PC-9 (cell line): ENCODE measurements around the gene SRP9. TPM values are rescaled to one million over a fixed set of nuclear protein-coding genes. Genes with fewer than 3 reads are reported as not detected.
"Not testable (repeated sequence)": the region's sequence is repeated elsewhere in the genome, so short reads cannot be mapped to it uniquely, and the experiment has no call there.

Experiments used
- BruUV-seq: library from RNA; stranded (reverse); fragments of 400-500 nt; replicated peaks from 2 replicates; lab custom pipeline; 2021; lab: Mats Ljungman, UMichigan
- CTCF ChIA-PET: fragments of 300-600 bp; sonication (Branson Sonifier 250); formaldehyde crosslinking; loops from one replicate; lab custom pipeline; 2022; ENCODE audit warnings: antibody characterized with exemption; lab: Charles Lee
- POLR2A ChIA-PET: fragments of 300-600 bp; sonication (Branson Sonifier 250); formaldehyde crosslinking; loops from one replicate; lab custom pipeline; 2022; ENCODE audit warnings: antibody characterized with exemption; ENCODE audit not compliant: unreplicated experiment; lab: Charles Lee
- DNase-seq, 2 experiments: peaks; one replicate each; pipeline versions ENCODE4 v3.0.0 to v3.0.0-alpha.2; 2015 to 2022; ENCODE audit warnings: mixed read lengths in 1 of 2
- H2AFZ ChIP-seq: fragments of 200-600 bp; sonication (generic); 2 replicates; pipeline ENCODE4 v1.8.1; 2017; ENCODE audit warnings: antibody characterized with exemption
- H3F3A ChIP-seq: fragments of 200-600 bp; sonication (generic); 2 replicates; pipeline ENCODE4 v1.8.1; 2017; ENCODE audit warnings: antibody characterized with exemption, mild to moderate bottlenecking, low read depth; ENCODE audit not compliant: insufficient read depth
- H3K27ac ChIP-seq: fragments of 200-600 bp; sonication (generic); 2 replicates; pipeline ENCODE4 v1.6.1; 2016; ENCODE audit warnings: mixed run types
- H3K27me3 ChIP-seq: fragments of 200-600 bp; sonication (generic); 2 replicates; pipeline ENCODE4 v1.6.1; 2016; ENCODE audit warnings: low read depth, mixed run types; ENCODE audit not compliant: insufficient read depth
- H3K36me3 ChIP-seq: fragments of 200-600 bp; sonication (generic); 2 replicates; pipeline ENCODE4 v1.6.1; 2016; ENCODE audit warnings: low read depth, mixed run types
- H3K4me1 ChIP-seq: fragments of 200-600 bp; sonication (generic); replicated peaks from 2 replicates; pipeline ENCODE4 v1.6.1; 2016; ENCODE audit warnings: mixed run types; ENCODE audit not compliant: insufficient read depth
- H3K4me2 ChIP-seq: fragments of 200-600 bp; sonication (generic); 2 replicates; pipeline ENCODE4 v1.6.1; 2017; ENCODE audit warnings: mixed run types
- H3K4me3 ChIP-seq: fragments of 200-600 bp; sonication (generic); 2 replicates; pipeline ENCODE4 v1.6.1; 2016; ENCODE audit warnings: mixed run types
- H3K79me2 ChIP-seq: fragments of 200-600 bp; sonication (generic); 2 replicates; pipeline ENCODE4 v1.6.1; 2017; ENCODE audit warnings: low read depth, mixed run types
- H3K9me2 ChIP-seq: fragments of 200-600 bp; sonication (generic); 2 replicates; pipeline ENCODE4 v1.8.1; 2017; ENCODE audit warnings: mild to moderate bottlenecking; ENCODE audit not compliant: insufficient read depth
- H3K9me3 ChIP-seq: fragments of 200-600 bp; sonication (generic); 2 replicates; pipeline ENCODE4 v1.8.1; 2016; ENCODE audit warnings: low read depth; ENCODE audit not compliant: insufficient read depth
- H4K20me1 ChIP-seq: fragments of 200-600 bp; sonication (generic); 2 replicates; pipeline ENCODE4 v1.8.1; 2017; ENCODE audit not compliant: insufficient read depth
- EZH2 ChIP-seq: fragments of 200-600 bp; sonication (generic); IDR thresholded peaks from 2 replicates; pipeline ENCODE4 v1.8.0; 2017; ENCODE audit warnings: antibody characterized with exemption, low read depth
- intact Hi-C: fragments of 100-400 bp; cut with micrococcal nuclease; formaldehyde crosslinking; loops from one replicate; pipeline ENCODE4 v1.10.0; 2022; ENCODE audit not compliant: unreplicated experiment
- total RNA-seq: library from RNA; stranded (reverse); gene quantifications from 2 replicates; pipeline ENCODE4 v1.2.3, GENCODE V29; 2021
- TF ChIP-seq, protein P1 (sequence below): fragments of 200-600 bp; sonication (generic); conservative IDR thresholded peaks from 2 replicates; pipeline ENCODE4 v1.6.1; 2017; ENCODE audit warnings: mixed run types, antibody characterized with exemption, mild to moderate bottlenecking, moderate library complexity

The SRP9 gene
- total RNA-seq, 1 experiment from 2014 or later, result 406 TPM

DNA sequence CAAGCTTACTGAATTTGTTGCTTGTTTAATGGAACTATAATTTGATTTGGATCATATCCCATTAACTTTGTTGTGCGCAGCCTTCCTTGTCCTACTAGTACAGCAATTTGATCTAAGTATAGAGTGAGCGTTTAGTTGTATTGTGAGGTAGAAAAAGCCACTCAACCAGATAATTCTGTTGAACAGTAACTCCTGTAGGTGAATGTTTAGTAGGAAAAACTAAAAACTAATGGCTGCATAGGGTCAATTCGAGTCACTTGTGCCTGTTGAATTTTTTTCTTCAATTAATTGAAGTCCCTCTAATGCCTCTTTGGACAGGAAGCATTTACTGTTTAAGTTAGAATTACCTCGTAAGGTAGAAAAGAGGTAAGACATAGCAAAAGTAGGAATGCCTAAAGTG, 17.3 kb downstream of the SRP9 start:
- Histone ChIP-seq H2AFZ (no peak overlapping the region), H4K20me1 (no peaks in the 10 kb centered on the region), H3K27me3 (no peaks in the 10 kb centered on the region), H3K9me3 (no peaks in the 10 kb centered on the region), H3K79me2 (0 out of 2 replicates have a peak, but pooled peaks cover 3% of the 10 kb centered on the region), H3K36me3 (peaks cover 10% of the 10 kb centered on the region), H3K4me3 (no peak overlapping the region), H3K4me2 (no peak overlapping the region), H3K27ac (no peak overlapping the region), H3K9me2 (no peaks in the 10 kb centered on the region), H3K4me1 (no peaks in the 10 kb centered on the region), H3F3A (peaks cover 13% of the 10 kb centered on the region)
- TF ChIP-seq, protein P1, sequence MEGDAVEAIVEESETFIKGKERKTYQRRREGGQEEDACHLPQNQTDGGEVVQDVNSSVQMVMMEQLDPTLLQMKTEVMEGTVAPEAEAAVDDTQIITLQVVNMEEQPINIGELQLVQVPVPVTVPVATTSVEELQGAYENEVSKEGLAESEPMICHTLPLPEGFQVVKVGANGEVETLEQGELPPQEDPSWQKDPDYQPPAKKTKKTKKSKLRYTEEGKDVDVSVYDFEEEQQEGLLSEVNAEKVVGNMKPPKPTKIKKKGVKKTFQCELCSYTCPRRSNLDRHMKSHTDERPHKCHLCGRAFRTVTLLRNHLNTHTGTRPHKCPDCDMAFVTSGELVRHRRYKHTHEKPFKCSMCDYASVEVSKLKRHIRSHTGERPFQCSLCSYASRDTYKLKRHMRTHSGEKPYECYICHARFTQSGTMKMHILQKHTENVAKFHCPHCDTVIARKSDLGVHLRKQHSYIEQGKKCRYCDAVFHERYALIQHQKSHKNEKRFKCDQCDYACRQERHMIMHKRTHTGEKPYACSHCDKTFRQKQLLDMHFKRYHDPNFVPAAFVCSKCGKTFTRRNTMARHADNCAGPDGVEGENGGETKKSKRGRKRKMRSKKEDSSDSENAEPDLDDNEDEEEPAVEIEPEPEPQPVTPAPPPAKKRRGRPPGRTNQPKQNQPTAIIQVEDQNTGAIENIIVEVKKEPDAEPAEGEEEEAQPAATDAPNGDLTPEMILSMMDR, result no peak
- BruUV-seq, result no TSS peak
- DNase-seq, result no peak
- intact Hi-C loops, result no loop called here
- POLR2A ChIA-PET, result interaction anchor here (0.7 kb wide), 1 partner anchor 60 kb away, joined by 3 read pairs; no protein-coding TSS in a partner anchor
- CTCF ChIA-PET, result no interaction called here

DNA sequence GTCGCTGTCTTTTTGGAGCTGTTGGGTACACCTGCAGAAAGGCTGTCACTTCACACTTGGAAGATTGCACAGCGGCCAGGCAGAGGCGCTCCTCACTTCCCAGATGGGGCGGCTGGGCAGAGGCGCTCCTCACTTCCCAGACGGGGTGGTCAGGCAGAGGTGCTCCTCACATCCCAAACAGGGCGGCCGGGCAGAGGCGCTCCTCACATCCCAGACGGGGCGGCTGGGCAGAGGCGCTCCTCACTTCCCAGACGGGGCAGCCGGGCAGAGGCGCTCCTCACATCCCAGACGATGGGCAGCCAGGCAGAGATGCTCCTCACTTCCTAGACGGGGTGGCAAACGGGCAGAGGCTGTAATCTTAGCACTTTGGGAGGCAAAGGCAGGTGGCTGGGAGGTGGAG, 18.5 kb downstream of the SRP9 start:
- POLR2A ChIA-PET, H3K4me1 ChIP-seq, BruUV-seq, H3K4me3 ChIP-seq, intact Hi-C loops, H4K20me1 ChIP-seq, DNase-seq, H3K36me3 ChIP-seq, H3K79me2 ChIP-seq, H3F3A ChIP-seq, H3K4me2 ChIP-seq, CTCF ChIA-PET, H3K27ac ChIP-seq, H3K27me3 ChIP-seq, H3K9me2 ChIP-seq, H2AFZ ChIP-seq, H3K9me3 ChIP-seq: not testable (repeated sequence)

- H3K27me3 ChIP-seq, CTCF ChIA-PET, H3K27ac ChIP-seq, DNase-seq, H3K79me2 ChIP-seq, H4K20me1 ChIP-seq, H2AFZ ChIP-seq, BruUV-seq, H3K4me3 ChIP-seq, H3K4me2 ChIP-seq, intact Hi-C loops, H3K4me1 ChIP-seq, H3K9me2 ChIP-seq, H3K9me3 ChIP-seq, H3K36me3 ChIP-seq: not testable (repeated sequence)
- POLR2A ChIA-PET, result interaction anchor here (0.7 kb wide), 1 partner anchor 270 kb away, joined by 4 read pairs; no protein-coding TSS in a partner anchor
- 0 out of 2 replicates have a peak, but pooled peaks cover 11% of the 10 kb centered on the region for H3F3A ChIP-seq
Measured at GRCh38 chr1:225801146-225801545, 23.5 kb downstream of the SRP9 start.

DNA sequence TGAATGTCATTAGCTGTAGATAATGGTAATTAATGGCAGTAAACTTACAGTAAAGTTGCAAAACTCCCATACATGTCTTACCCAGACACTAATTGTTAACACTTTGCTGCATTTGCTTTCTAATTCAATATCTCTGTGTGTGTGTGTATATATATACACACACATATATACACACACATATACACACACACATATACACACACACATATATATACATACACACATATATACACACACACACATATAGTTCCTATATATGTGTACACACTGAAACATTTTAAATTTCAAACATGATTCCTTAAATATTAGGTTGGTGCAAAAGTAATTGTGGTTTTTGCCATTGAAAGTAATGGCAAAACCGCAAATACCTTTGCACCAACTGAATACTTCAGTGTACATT, 28.6 kb downstream of the SRP9 start:
- H3K9me2 ChIP-seq, result no peaks in the 10 kb centered on the region
- ChIA-PET CTCF (no interaction called here), POLR2A (no interaction called here)
- no peaks in the 10 kb centered on the region for H3K9me3 ChIP-seq
- H3K4me3 ChIP-seq, result no peak overlapping the region
- 0 out of 2 replicates have a peak, but pooled peaks cover 14% of the 10 kb centered on the region for H3F3A ChIP-seq
- no peak for TF ChIP-seq EZH2
- TF ChIP-seq, protein P1, result no peak
- no peak overlapping the region for H2AFZ ChIP-seq
- peaks cover 10% of the 10 kb centered on the region for H3K79me2 ChIP-seq
- H3K4me2 ChIP-seq, result no peak overlapping the region
- peaks cover 10% of the 10 kb centered on the region for H3K4me1 ChIP-seq
- H3K36me3 ChIP-seq, result no peaks in the 10 kb centered on the region
- H3K27me3 ChIP-seq, result no peaks in the 10 kb centered on the region
- no TSS peak for BruUV-seq
- no peak for DNase-seq
- H4K20me1 ChIP-seq, result no peaks in the 10 kb centered on the region
- H3K27ac ChIP-seq, result no peak overlapping the region
- intact Hi-C loops, result no loop called here

- intact Hi-C loops, H2AFZ ChIP-seq, H3K9me3 ChIP-seq, H3K27me3 ChIP-seq, H3K27ac ChIP-seq, H3K36me3 ChIP-seq, CTCF ChIA-PET, DNase-seq, BruUV-seq, POLR2A ChIA-PET, H4K20me1 ChIP-seq, H3K4me2 ChIP-seq, H3K4me3 ChIP-seq, H3K9me2 ChIP-seq: not testable (repeated sequence)
- peaks cover 15% of the 10 kb centered on the region for H3K79me2 ChIP-seq
- peaks cover 15% of the 10 kb centered on the region for H3K4me1 ChIP-seq
- peaks cover 11% of the 10 kb centered on the region; the same call in 1 of the 2 replicates for H3F3A ChIP-seq
Measured at GRCh38 chr1:225806736-225807135, 29.1 kb downstream of the SRP9 start.
